Stomach (tissue), 4 donors: ENCODE results near the gene SFI1.

Experiments used
- EP300 ChIP-seq: sonication (generic); formaldehyde crosslinking; IDR thresholded peaks from one replicate; pipeline ENCODE4 v1.6.1; 2017; ENCODE audit warnings: antibody characterized with exemption
- POLR2A ChIP-seq, 4 donors: fragments of 450-650 bp; IDR thresholded peaks; one replicate each; pipeline ENCODE4 v1.6.1; 2016; ENCODE audit warnings: antibody characterized with exemption in 4 of 4, control low read depth in 2 of 4, mild to moderate bottlenecking in 1 of 4, moderate library complexity in 1 of 4
- TF ChIP-seq, protein P1 (sequence below), 7 experiments: fragments of 450-650 bp in 4 of 7; fragments of 200-600 bp in 3 of 7; sonication (generic) in 3 of 7; IDR thresholded peaks; one replicate each; pipeline ENCODE4 v1.5.1; 2016 to 2019; ENCODE audit warnings: antibody characterized with exemption in 7 of 7, control low read depth in 2 of 7, mild to moderate bottlenecking in 1 of 7

DNA sequence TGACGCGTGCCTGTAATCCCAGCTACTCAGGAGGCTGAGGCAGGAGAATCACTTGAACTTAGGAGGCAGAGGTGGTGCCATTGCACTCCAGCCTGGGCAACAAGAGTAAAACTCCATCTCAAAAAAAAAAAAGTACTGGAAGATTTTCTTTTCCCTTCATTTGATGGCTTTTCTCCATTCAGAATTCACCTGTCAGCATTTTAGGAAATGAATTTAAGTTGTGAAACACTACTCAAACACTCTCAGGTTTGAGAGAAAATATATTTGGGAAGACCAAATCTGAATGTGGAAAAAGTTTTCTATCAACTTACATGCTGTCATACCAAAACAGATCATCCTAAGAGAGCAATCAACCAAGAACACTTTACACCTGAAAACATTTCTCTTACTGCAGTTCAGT, 9.4 kb upstream of the SFI1 start:
- TF ChIP-seq EP300 (no peak), POLR2A (IDR thresholded peaks at IDR 0.05) (no peak)
- TF ChIP-seq, protein P1, sequence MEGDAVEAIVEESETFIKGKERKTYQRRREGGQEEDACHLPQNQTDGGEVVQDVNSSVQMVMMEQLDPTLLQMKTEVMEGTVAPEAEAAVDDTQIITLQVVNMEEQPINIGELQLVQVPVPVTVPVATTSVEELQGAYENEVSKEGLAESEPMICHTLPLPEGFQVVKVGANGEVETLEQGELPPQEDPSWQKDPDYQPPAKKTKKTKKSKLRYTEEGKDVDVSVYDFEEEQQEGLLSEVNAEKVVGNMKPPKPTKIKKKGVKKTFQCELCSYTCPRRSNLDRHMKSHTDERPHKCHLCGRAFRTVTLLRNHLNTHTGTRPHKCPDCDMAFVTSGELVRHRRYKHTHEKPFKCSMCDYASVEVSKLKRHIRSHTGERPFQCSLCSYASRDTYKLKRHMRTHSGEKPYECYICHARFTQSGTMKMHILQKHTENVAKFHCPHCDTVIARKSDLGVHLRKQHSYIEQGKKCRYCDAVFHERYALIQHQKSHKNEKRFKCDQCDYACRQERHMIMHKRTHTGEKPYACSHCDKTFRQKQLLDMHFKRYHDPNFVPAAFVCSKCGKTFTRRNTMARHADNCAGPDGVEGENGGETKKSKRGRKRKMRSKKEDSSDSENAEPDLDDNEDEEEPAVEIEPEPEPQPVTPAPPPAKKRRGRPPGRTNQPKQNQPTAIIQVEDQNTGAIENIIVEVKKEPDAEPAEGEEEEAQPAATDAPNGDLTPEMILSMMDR (IDR thresholded peaks at IDR 0.05) = no peak
